GM23248 (cell line): ENCODE results near the gene CFAP58. TPM values are rescaled to one million over a fixed set of nuclear protein-coding genes. Genes with fewer than 3 reads are reported as not detected.

ENCODE experiments used
- DNase-seq: peaks from one replicate; pipeline ENCODE4 v3.0.0-alpha.2; 2015
- H2AFZ ChIP-seq: fragments of 200-600 bp; sonication (generic); 2 replicates; pipeline ENCODE4 v1.6.1; 2016; ENCODE audit warnings: antibody characterized with exemption
- H3F3A ChIP-seq: fragments of 200-600 bp; sonication (generic); 2 replicates; pipeline ENCODE4 v1.6.1; 2016; ENCODE audit warnings: mild to moderate bottlenecking, antibody characterized with exemption, mixed run types; ENCODE audit not compliant: insufficient read depth
- H3K27ac ChIP-seq: fragments of 200-600 bp; sonication (generic); 2 replicates; pipeline ENCODE4 v1.5.1; 2016; ENCODE audit warnings: mild to moderate bottlenecking
- H3K27me3 ChIP-seq: fragments of 200-600 bp; sonication (generic); replicated peaks from 2 replicates; pipeline ENCODE4 v1.6.1; 2016; ENCODE audit warnings: mild to moderate bottlenecking; ENCODE audit not compliant: insufficient read depth
- H3K36me3 ChIP-seq: fragments of 200-600 bp; sonication (generic); 2 replicates; pipeline ENCODE4 v1.6.1; 2016; ENCODE audit warnings: low read depth, mild to moderate bottlenecking
- H3K4me1 ChIP-seq: fragments of 200-600 bp; sonication (generic); 2 replicates; pipeline ENCODE4 v1.6.1; 2016; ENCODE audit warnings: mild to moderate bottlenecking; ENCODE audit not compliant: insufficient read depth
- H3K4me2 ChIP-seq: fragments of 200-600 bp; sonication (generic); one replicate; pipeline ENCODE4 v1.6.1; 2016; ENCODE audit warnings: mild to moderate bottlenecking; ENCODE audit not compliant: unreplicated experiment
- H3K4me3 ChIP-seq: fragments of 200-600 bp; sonication (generic); 2 replicates; pipeline ENCODE4 v1.5.1; 2016; ENCODE audit warnings: mild to moderate bottlenecking
- H3K79me2 ChIP-seq: fragments of 200-600 bp; sonication (generic); 2 replicates; pipeline ENCODE4 v1.6.1; 2016; ENCODE audit warnings: mild to moderate bottlenecking; ENCODE audit not compliant: insufficient read depth
- H3K9ac ChIP-seq: fragments of 200-600 bp; sonication (generic); 2 replicates; pipeline ENCODE4 v1.6.1; 2016; ENCODE audit warnings: mild to moderate bottlenecking
- H3K9me2 ChIP-seq: fragments of 200-600 bp; sonication (generic); 2 replicates; pipeline ENCODE4 v1.6.1; 2016; ENCODE audit warnings: mixed run types, mild to moderate bottlenecking, moderate library complexity; ENCODE audit not compliant: insufficient read depth
- H3K9me3 ChIP-seq: fragments of 200-600 bp; sonication (generic); one replicate; pipeline ENCODE4 v1.6.1; 2017; ENCODE audit warnings: low read depth
- H4K20me1 ChIP-seq: fragments of 200-600 bp; sonication (generic); 2 replicates; pipeline ENCODE4 v1.6.0; 2016; ENCODE audit not compliant: insufficient read depth
- EZH2 ChIP-seq: fragments of 200-600 bp; sonication (generic); IDR thresholded peaks from 2 replicates; pipeline ENCODE4 v1.6.1; 2018; ENCODE audit warnings: antibody characterized with exemption, mild to moderate bottlenecking; ENCODE audit not compliant: insufficient read depth, poor library complexity, severe bottlenecking
- EZH2phosphoT487 ChIP-seq: fragments of 200-600 bp; sonication (generic); IDR thresholded peaks from 2 replicates; pipeline ENCODE4 v1.6.1; 2018; ENCODE audit warnings: antibody characterized with exemption, moderate library complexity, mild to moderate bottlenecking, low read depth; ENCODE audit not compliant: insufficient read depth
- WGBS, 2 experiments: methylation state at CpG; one replicate each; pipeline ENCODE4 v1.1.6; 2015 to 2017; ENCODE audit warnings: low lambda C conversion rate in 2 of 2, low coverage in 1 of 2; ENCODE audit errors: missing lambda C conversion rate in 2 of 2; 5-methylcytosine and 5-hydroxymethylcytosine counted together
- in situ Hi-C: fragments of 300-500 bp; cut with MboI; formaldehyde crosslinking; loops from 2 replicates; pipeline ENCODE4 v1.15.0; 2020
- polyA plus RNA-seq: library from polyadenylated mRNA; unstranded; fragments of >200 nt; fragmentation: Nextera tagmentation; extraction: Ambion mirVana; gene quantifications from 2 replicates; pipeline ENCODE4 v1.2.1, GENCODE V29; 2016
- total RNA-seq: library from RNA; depleted of rRNA; stranded (reverse); fragments of >200 nt; shearing (Covaris generic); gene quantifications from 2 replicates; pipeline ENCODE4 v1.2.3, GENCODE V29; 2014; rRNA removed

CFAP58 gene, protein sequence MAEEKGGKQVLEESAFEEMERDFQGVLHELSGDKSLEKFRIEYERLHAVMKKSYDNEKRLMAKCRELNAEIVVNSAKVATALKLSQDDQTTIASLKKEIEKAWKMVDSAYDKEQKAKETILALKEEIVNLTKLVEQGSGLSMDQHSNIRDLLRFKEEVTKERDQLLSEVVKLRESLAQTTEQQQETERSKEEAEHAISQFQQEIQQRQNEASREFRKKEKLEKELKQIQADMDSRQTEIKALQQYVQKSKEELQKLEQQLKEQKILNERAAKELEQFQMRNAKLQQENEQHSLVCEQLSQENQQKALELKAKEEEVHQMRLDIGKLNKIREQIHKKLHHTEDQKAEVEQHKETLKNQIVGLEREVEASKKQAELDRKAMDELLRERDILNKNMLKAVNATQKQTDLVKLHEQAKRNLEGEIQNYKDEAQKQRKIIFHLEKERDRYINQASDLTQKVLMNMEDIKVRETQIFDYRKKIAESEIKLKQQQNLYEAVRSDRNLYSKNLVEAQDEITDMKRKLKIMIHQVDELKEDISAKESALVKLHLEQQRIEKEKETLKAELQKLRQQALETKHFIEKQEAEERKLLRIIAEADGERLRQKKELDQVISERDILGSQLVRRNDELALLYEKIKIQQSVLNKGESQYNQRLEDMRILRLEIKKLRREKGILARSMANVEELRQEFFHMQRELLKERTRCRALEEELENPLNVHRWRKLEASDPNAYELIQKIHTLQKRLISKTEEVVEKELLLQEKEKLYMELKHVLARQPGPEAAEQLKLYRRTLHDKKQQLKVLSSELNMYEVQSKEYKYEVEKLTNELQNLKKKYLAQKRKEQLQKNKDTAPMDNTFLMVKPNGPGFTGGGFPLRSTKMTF
- total RNA-seq (under 0.01 and 0.22 TPM in 2 replicates), polyA plus RNA-seq (0.20 and 0.30 TPM in 2 replicates)

DNA sequence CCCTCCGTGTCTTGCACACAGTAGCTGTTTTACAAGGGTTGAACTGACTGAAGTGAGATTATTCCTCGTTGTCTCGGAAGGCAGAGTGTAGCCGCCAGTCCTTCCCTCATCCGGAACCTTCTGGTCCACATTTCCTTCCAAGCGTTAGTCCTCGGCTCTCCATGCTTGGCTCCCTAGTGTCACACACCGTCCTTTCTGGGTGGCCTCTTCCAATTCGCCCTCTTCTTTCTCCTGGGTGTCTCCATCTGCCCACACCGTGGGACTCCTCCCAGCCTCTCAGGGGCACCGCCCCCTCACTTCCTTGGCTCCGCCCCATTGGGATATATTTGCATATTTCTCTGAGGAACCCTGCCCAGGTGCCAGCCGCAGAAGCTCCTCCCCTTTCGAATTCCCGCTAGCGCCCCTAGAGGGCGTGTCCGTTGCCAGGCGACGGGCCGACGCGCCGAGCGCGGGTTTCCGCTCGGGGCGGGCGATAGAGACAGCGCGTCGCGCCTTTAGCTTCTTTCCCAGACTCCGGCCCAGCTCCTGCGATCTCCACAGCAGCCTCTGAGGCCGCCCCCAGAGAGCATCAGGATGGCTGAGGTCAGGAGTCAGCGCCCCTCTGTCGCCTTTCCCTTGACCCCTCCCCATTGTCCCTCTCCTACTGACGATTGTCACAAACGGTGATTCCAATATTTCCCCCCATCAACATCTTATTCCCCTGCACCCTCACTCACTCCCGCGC lies at the start of gene CFAP58:
Gene CFAP58, plus strand, starts transcription at position 509 of the 724 bp plus-strand sequence. Its CDS starts 65 bp downstream, at position 574.
- DNase-seq = peak; percentile 93
- Histone ChIP-seq H3K9me2 (no peaks in the 10 kb centered on the region), H3K4me3 (peak within 1 kb of the TSS; percentile 76), H4K20me1 (no peaks in the 10 kb centered on the region), H3K9ac (peak within 1 kb of the TSS; percentile 60), H2AFZ (peak within 1 kb of the TSS; percentile 90), H3F3A (peaks cover 39% of the 10 kb centered on the region), H3K79me2 (no peaks in the 10 kb centered on the region), H3K27me3 (no peaks in the 10 kb centered on the region), H3K27ac (0 out of 2 replicates have a peak within 1 kb of the TSS, but pooled peaks have one; percentile 2), H3K36me3 (no peaks in the 10 kb centered on the region), H3K4me2 (peak within 1 kb of the TSS; percentile 90), H3K9me3 (no peaks in the 10 kb centered on the region), H3K4me1 (peaks cover 29% of the 10 kb centered on the region)
- 4 to 7% methylated on average over 43 of the region's 43 CpGs for WGBS, 2 experiments
- in situ Hi-C loops = no loop called here
- TF ChIP-seq EZH2phosphoT487 (no peak), EZH2 (no peak)

DNA sequence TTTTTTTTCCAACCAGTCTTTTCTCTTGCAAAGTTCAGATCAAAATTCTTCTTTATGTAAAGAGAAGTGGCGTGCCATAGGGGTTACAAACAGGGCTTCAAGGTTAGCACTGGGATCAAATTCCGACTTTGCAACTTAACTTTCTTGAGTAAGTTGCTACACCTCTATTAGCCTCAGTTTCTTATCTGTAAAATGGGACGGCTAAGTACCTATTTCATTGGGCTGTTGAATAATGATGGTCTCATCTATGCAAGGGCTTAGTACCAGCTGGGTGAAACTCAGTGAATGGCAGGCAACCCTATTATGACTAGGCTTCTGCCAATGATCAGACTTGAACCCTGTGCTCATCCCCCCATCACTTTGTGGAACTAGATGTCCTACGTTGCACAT lies 49.3 kb upstream of the CFAP58 start:
- Histone ChIP-seq H3K27me3 (no peaks in the 10 kb centered on the region), H4K20me1 (no peaks in the 10 kb centered on the region), H2AFZ (no peak overlapping the region), H3K79me2 (peaks cover 14% of the 10 kb centered on the region), H3K9me2 (no peaks in the 10 kb centered on the region), H3K9me3 (no peaks in the 10 kb centered on the region), H3K4me1 (peaks cover 25% of the 10 kb centered on the region), H3K27ac (no peak overlapping the region), H3K9ac (no peak overlapping the region), H3K36me3 (0 out of 2 replicates have a peak, but pooled peaks cover 10% of the 10 kb centered on the region), H3K4me3 (no peak overlapping the region), H3K4me2 (no peak overlapping the region), H3F3A (peaks cover 57% of the 10 kb centered on the region)
- DNase-seq = no peak
- TF ChIP-seq EZH2phosphoT487 = no peak
- no peak for TF ChIP-seq EZH2
- in situ Hi-C loops = no loop called here
- WGBS, 2 experiments = 89% methylated on average over 4 of the region's 4 CpGs

DNA sequence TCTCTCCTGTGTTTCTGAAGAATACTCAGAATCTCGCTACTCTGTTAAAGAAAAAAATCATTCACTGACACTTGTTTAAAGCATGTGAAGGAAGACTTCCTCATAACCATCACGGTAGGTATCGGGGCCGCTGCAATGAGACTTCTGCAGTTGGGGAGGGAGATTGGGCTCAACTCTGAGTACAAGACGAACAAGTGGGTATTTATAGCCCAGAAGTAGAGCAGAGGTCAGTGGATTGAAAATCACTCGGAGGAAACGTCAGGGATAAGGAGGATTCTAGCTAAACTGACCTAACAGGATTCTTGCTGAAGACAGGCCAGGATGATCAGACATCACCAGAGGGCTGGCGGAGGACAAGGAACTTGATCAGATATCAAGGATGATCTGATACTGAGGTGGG lies 48.7 kb upstream of the CFAP58 start:
- Histone ChIP-seq H3K9me3 (no peaks in the 10 kb centered on the region), H3K9ac (no peak overlapping the region; the same call in 1 of the 2 replicates), H2AFZ (no peak overlapping the region), H4K20me1 (no peaks in the 10 kb centered on the region), H3K27ac (no peak overlapping the region), H3K4me2 (no peak overlapping the region), H3K79me2 (peaks cover 14% of the 10 kb centered on the region), H3F3A (peaks cover 57% of the 10 kb centered on the region), H3K27me3 (no peaks in the 10 kb centered on the region), H3K36me3 (0 out of 2 replicates have a peak, but pooled peaks cover 10% of the 10 kb centered on the region), H3K9me2 (no peaks in the 10 kb centered on the region), H3K4me3 (no peak overlapping the region), H3K4me1 (peaks cover 26% of the 10 kb centered on the region)
- in situ Hi-C loops = no loop called here
- 92% methylated on average over 8 of the region's 8 CpGs for WGBS, 2 experiments
- TF ChIP-seq EZH2phosphoT487 (no peak), EZH2 (no peak)
- DNase-seq = no peak

DNA sequence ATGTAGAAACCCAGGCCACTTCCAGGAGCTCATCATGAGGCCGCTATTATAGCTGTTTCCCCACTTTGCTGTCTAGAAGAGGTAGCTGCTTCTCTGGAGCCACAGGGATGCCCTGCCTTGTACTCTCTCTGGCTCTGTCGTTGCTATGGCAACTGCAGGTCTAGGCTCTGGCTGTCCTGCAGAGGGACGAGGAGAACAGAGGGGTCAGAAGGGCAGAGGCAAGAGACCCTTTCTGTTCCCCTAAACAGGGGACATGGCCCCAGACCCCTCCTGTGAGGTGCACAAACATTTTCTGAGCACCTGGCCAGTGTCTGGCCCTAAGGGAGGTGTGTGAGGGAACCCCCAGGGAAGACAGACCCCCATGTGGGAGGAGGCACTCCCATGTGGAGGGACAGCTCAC lies 46.7 kb upstream of the CFAP58 start:
- TF ChIP-seq EZH2phosphoT487 (no peak), EZH2 (no peak)
- Histone ChIP-seq H3K4me3 (no peak overlapping the region), H3K4me2 (no peak overlapping the region), H3K4me1 (peaks cover 20% of the 10 kb centered on the region), H3K27me3 (no peaks in the 10 kb centered on the region), H3K79me2 (peaks cover 31% of the 10 kb centered on the region), H2AFZ (no peak overlapping the region), H3K27ac (no peak overlapping the region), H3K36me3 (peaks cover 19% of the 10 kb centered on the region; the same call in 1 of the 2 replicates), H3K9ac (no peak overlapping the region), H4K20me1 (no peaks in the 10 kb centered on the region), H3K9me3 (no peaks in the 10 kb centered on the region), H3K9me2 (no peaks in the 10 kb centered on the region), H3F3A (peaks cover 59% of the 10 kb centered on the region)
- 76 to 82% methylated on average over 3 of the region's 3 CpGs for WGBS, 2 experiments
- no peak for DNase-seq
- in situ Hi-C loops = no loop called here
